Right atrium auricular region (tissue), 2 donors: ENCODE results near the gene RREB1. TPM values are rescaled to one million over a fixed set of nuclear protein-coding genes. Genes with fewer than 3 reads are reported as not detected.
A peak's percentile ranks its signal among the peaks of the same experiment; 100 is the strongest.

Source experiments
- DNase-seq: peaks from one replicate; pipeline ENCODE4 v3.0.0-alpha.2; 2019; ENCODE audit warnings: low spot score
- H3K27ac ChIP-seq, 2 donors: fragments of 200-600 bp; sonication (generic); 1 replicate in 1 of 2; 2 replicates in 1 of 2; pipeline ENCODE4 v1.5.1; 2016 to 2019
- H3K27me3 ChIP-seq, 2 donors: fragments of 200-600 bp; sonication (generic); one replicate each; pipeline versions ENCODE4 v1.5.1 to v1.6.0; 2017 to 2019
- H3K36me3 ChIP-seq: fragments of 200-600 bp; sonication (generic); one replicate; pipeline ENCODE4 v1.5.1; 2016
- H3K4me1 ChIP-seq, 2 donors: fragments of 200-600 bp; sonication (generic); one replicate each; pipeline versions ENCODE4 v1.5.1 to v1.6.0; 2017 to 2019
- H3K4me3 ChIP-seq, 2 donors: fragments of 200-600 bp; sonication (generic); 1 replicate in 1 of 2; 2 replicates in 1 of 2; pipeline ENCODE4 v1.5.1; 2017 to 2019; ENCODE audit warnings: mild to moderate bottlenecking in 1 of 2, moderate library complexity in 1 of 2
- H3K9me3 ChIP-seq, 2 donors: fragments of 200-600 bp; sonication (generic); one replicate each; pipeline ENCODE4 v1.5.1; 2019
- CTCF ChIP-seq, 2 donors: fragments of 200-600 bp; sonication (generic); IDR thresholded peaks; one replicate each; pipeline ENCODE4 v1.5.1; 2019; ENCODE audit warnings: antibody characterized with exemption in 2 of 2
- total RNA-seq, 2 donors: library from RNA; depleted of rRNA; stranded (reverse); fragments of >200 nt; gene quantifications; one replicate each; pipeline ENCODE4 v1.1.0, GENCODE V29; 2016

Gene RREB1
- total RNA-seq, 2 donors from 2014 or later = 25.5 to 30.3 TPM

- Histone ChIP-seq H3K9me3 (no peaks in the 10 kb centered on the region), H3K36me3 (peaks cover 5% of the 10 kb centered on the region), H3K4me3 (no peak overlapping the region), H3K27me3 (no peaks in the 10 kb centered on the region), H3K27ac (no peak overlapping the region), H3K4me1 (peaks cover 0 to 41% of the 10 kb centered on the region in 2 donors)
- DNase-seq = no peak
- no peak for TF ChIP-seq CTCF (IDR thresholded peaks at IDR 0.05)
These were observed 14.9 kb downstream of the RREB1 start for GRCh38 chr6:7122684-7123083.

GRCh38 chr6:7124114-7124513 lies 16.4 kb downstream of the RREB1 start:
- Histone ChIP-seq H3K27ac (no peak overlapping the region), H3K27me3 (no peaks in the 10 kb centered on the region), H3K4me1 (peaks cover 0 to 44% of the 10 kb centered on the region in 2 donors), H3K4me3 (no peak overlapping the region), H3K36me3 (peaks cover 5% of the 10 kb centered on the region), H3K9me3 (no peaks in the 10 kb centered on the region)
- DNase-seq = no peak
- no peak for TF ChIP-seq CTCF (IDR thresholded peaks at IDR 0.05)

GRCh38 chr6:7124636-7125035 lies 16.9 kb downstream of the RREB1 start:
- H3K4me1 ChIP-seq = peaks cover 0 to 44% of the 10 kb centered on the region in 2 donors
- H3K27ac ChIP-seq = peak overlapping the region in 1 of 2 donors; percentile 11
- no peak overlapping the region for H3K4me3 ChIP-seq
- no peaks in the 10 kb centered on the region for H3K27me3 ChIP-seq
- H3K36me3 ChIP-seq = peaks cover 5% of the 10 kb centered on the region
- no peak for TF ChIP-seq CTCF (IDR thresholded peaks at IDR 0.05)
- peak; percentile 23 for DNase-seq
- no peaks in the 10 kb centered on the region for H3K9me3 ChIP-seq

- Histone ChIP-seq H3K4me1 (peaks cover 0 to 50% of the 10 kb centered on the region in 2 donors), H3K36me3 (peaks cover 5% of the 10 kb centered on the region), H3K9me3 (no peaks in the 10 kb centered on the region), H3K4me3 (no peak overlapping the region), H3K27me3 (no peaks in the 10 kb centered on the region), H3K27ac (peak overlapping the region in 1 of 2 donors; percentile 11)
- DNase-seq = no peak
- no peak for TF ChIP-seq CTCF (IDR thresholded peaks at IDR 0.05)
These were observed 17.5 kb downstream of the RREB1 start for GRCh38 chr6:7125290-7125689.

- no peak for DNase-seq
- Histone ChIP-seq H3K27ac (no peak overlapping the region), H3K9me3 (no peaks in the 10 kb centered on the region), H3K27me3 (no peaks in the 10 kb centered on the region), H3K36me3 (peaks cover 5% of the 10 kb centered on the region), H3K4me3 (no peak overlapping the region), H3K4me1 (peaks cover 0 to 59% of the 10 kb centered on the region in 2 donors)
- TF ChIP-seq CTCF (IDR thresholded peaks at IDR 0.05) = no peak
These were observed 19.0 kb downstream of the RREB1 start for GRCh38 chr6:7126754-7127153.

GRCh38 chr6:7127680-7128079 lies 19.9 kb downstream of the RREB1 start:
- H3K27ac ChIP-seq = no peak overlapping the region
- TF ChIP-seq CTCF (IDR thresholded peaks at IDR 0.05) = no peak
- H3K36me3 ChIP-seq = peaks cover 2% of the 10 kb centered on the region
- H3K4me3 ChIP-seq = no peak overlapping the region
- H3K9me3 ChIP-seq = no peaks in the 10 kb centered on the region
- H3K27me3 ChIP-seq = no peaks in the 10 kb centered on the region
- DNase-seq = no peak
- H3K4me1 ChIP-seq = peaks cover 0 to 61% of the 10 kb centered on the region in 2 donors
